Vagina (tissue), 2 donors: ENCODE results near the gene TBL1XR1. TPM values are rescaled to one million over a fixed set of nuclear protein-coding genes. Genes with fewer than 3 reads are reported as not detected.

Experiments
- DNase-seq, 2 donors: peaks; one replicate each; pipeline ENCODE4 v3.0.0-alpha.2; 2017; ENCODE audit errors: extremely low spot score in 2 of 2
- H3K27ac ChIP-seq: fragments of 200-600 bp; sonication (generic); one replicate; pipeline ENCODE4 v1.5.1; 2019
- H3K27me3 ChIP-seq: fragments of 200-600 bp; sonication (generic); one replicate; pipeline ENCODE4 v1.5.1; 2019
- H3K36me3 ChIP-seq, 2 donors: fragments of 200-600 bp; sonication (generic); one replicate each; pipeline ENCODE4 v1.5.1; 2017 to 2019
- H3K4me1 ChIP-seq: fragments of 200-600 bp; sonication (generic); one replicate; pipeline ENCODE4 v1.5.1; 2019
- H3K4me3 ChIP-seq, 2 donors: fragments of 200-600 bp; sonication (generic); 1 replicate in 1 of 2; 2 replicates in 1 of 2; pipeline ENCODE4 v1.5.1; 2016 to 2019
- H3K9me3 ChIP-seq: fragments of 200-600 bp; sonication (generic); one replicate; pipeline ENCODE4 v1.5.1; 2019
- POLR2A ChIP-seq, 2 donors: fragments of 450-650 bp; IDR thresholded peaks; one replicate each; pipeline ENCODE4 v1.6.1; 2017; ENCODE audit warnings: antibody characterized with exemption in 2 of 2, mild to moderate bottlenecking in 2 of 2, moderate library complexity in 2 of 2
- POLR2AphosphoS5 ChIP-seq, 2 donors: sonication (generic); formaldehyde crosslinking; IDR thresholded peaks; one replicate each; pipeline ENCODE4 v1.9.0; 2017; ENCODE audit warnings: antibody characterized with exemption in 2 of 2, mild to moderate bottlenecking in 2 of 2, low read depth in 1 of 2; ENCODE audit not compliant: insufficient read depth in 1 of 2
- intact Hi-C: fragments of 100-400 bp; cut with DNase I; formaldehyde crosslinking; loops from one replicate; pipeline ENCODE4 v1.15.1; 2023
- total RNA-seq: library from RNA; depleted of rRNA; stranded (reverse); fragments of >200 nt; gene quantifications from one replicate; pipeline ENCODE4 v1.2.3, GENCODE V29; 2016
- TF ChIP-seq, protein P1 (sequence below), 3 experiments: fragments of 450-650 bp in 2 of 3; fragments of 200-600 bp in 1 of 3; sonication (generic) in 1 of 3; IDR thresholded peaks; one replicate each; pipeline ENCODE4 v1.5.1; 2017 to 2019; ENCODE audit warnings: antibody characterized with exemption in 3 of 3, mild to moderate bottlenecking in 2 of 3, moderate library complexity in 2 of 3

TBL1XR1 gene
- total RNA-seq, 1 donor from 2014 or later: 80.5 TPM

DNA sequence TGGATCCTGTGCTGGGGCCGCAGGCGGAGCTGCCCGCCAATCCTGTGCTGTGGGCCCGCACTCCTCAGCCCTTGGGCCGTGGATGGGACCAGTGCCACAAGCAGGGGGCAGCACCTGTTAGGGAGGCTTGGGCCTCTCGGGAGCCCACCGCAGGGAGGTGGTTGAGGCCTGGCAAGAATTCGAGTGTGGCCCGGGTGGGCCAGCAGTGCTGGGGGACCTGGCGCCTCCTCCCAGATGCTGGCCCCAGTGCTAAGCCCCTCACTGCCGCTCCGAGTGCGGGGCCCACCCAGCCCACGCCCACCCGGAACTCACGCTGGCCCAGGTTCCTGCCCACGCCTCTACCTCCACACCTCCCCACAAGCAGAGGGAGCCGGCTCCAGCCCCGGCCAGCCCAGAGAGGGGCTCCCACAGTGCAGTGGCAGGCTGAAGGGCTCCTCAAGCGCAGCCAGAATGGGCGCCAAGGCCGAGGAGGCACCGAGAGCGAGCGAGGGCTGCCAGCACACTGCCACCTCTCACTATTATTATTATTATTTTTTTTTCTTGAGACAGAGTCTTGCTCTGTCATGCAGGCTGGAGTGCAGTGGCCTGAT lies 31.4 kb upstream of the TBL1XR1 start:
- no peaks in the 10 kb centered on the region for H3K9me3 ChIP-seq
- H3K27ac ChIP-seq: no peak overlapping the region
- TF ChIP-seq, protein P1, sequence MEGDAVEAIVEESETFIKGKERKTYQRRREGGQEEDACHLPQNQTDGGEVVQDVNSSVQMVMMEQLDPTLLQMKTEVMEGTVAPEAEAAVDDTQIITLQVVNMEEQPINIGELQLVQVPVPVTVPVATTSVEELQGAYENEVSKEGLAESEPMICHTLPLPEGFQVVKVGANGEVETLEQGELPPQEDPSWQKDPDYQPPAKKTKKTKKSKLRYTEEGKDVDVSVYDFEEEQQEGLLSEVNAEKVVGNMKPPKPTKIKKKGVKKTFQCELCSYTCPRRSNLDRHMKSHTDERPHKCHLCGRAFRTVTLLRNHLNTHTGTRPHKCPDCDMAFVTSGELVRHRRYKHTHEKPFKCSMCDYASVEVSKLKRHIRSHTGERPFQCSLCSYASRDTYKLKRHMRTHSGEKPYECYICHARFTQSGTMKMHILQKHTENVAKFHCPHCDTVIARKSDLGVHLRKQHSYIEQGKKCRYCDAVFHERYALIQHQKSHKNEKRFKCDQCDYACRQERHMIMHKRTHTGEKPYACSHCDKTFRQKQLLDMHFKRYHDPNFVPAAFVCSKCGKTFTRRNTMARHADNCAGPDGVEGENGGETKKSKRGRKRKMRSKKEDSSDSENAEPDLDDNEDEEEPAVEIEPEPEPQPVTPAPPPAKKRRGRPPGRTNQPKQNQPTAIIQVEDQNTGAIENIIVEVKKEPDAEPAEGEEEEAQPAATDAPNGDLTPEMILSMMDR (IDR thresholded peaks at IDR 0.05): no peak
- no peak for TF ChIP-seq POLR2A (IDR thresholded peaks at IDR 0.05)
- TF ChIP-seq POLR2AphosphoS5 (IDR thresholded peaks at IDR 0.05; ENCODE audit: insufficient read depth in 1 of 2, low read depth in 1 of 2): no peak
- no peaks in the 10 kb centered on the region for H3K27me3 ChIP-seq
- intact Hi-C loops: no loop called here
- H3K4me1 ChIP-seq: no peaks in the 10 kb centered on the region
- H3K4me3 ChIP-seq: no peak overlapping the region
- peak in 1 of 2 donors; percentile 32 for DNase-seq
- no peaks in the 10 kb centered on the region for H3K36me3 ChIP-seq

DNA sequence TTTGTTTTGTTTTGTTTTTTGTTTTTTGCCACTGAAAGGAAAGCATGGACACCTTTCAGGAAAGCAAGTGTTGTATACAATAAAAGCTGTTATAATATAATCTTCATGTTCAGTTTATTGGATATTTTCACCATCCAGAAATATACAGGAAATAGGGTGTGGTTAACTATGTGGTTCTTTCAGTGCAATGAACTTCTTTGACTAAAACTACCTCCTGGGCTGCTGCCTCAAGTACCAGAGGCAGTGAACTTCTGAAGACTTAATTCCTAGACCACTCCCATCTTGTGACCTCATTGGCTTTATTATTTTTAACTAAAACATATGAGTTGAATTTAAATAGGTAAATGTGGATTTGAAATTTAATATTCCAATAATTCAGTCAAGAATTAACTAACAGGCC lies 27.1 kb upstream of the TBL1XR1 start:
- intact Hi-C loops: no loop called here

DNA sequence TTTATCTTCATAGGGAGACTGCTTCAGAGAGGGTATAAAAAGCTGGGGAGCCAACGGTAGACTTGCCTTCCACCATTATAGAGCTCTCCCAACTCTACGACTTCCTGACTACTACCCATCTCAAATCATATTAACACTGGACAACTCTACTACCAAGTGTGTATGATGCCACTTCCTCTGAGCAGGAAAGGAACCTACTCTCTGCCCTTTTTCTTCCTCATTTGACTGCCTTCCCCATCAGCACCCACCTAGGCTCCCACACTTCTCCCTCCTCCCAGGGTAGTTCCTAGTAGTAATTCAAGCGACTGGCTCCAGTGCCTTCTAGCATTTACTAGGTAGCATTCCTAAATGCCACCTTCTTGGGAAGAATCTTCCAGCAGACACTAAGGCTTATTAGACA lies 24.5 kb upstream of the TBL1XR1 start:
- Histone ChIP-seq H3K36me3 (no peaks in the 10 kb centered on the region), H3K9me3 (no peaks in the 10 kb centered on the region), H3K4me1 (no peaks in the 10 kb centered on the region), H3K27me3 (no peaks in the 10 kb centered on the region), H3K4me3 (no peak overlapping the region), H3K27ac (no peak overlapping the region)
- intact Hi-C loops: no loop called here
- DNase-seq: no peak
- TF ChIP-seq POLR2A (IDR thresholded peaks at IDR 0.05) (no peak), POLR2AphosphoS5 (IDR thresholded peaks at IDR 0.05; ENCODE audit: insufficient read depth in 1 of 2, low read depth in 1 of 2) (no peak)
- TF ChIP-seq, protein P1 (IDR thresholded peaks at IDR 0.05): no peak

More for the DNA sequence above, 27.1 kb upstream of the TBL1XR1 start:
- Histone ChIP-seq H3K4me1 (no peaks in the 10 kb centered on the region), H3K4me3 (no peak overlapping the region), H3K36me3 (no peaks in the 10 kb centered on the region), H3K9me3 (no peaks in the 10 kb centered on the region), H3K27ac (no peak overlapping the region), H3K27me3 (no peaks in the 10 kb centered on the region)
- TF ChIP-seq, protein P1 (IDR thresholded peaks at IDR 0.05): no peak
- TF ChIP-seq POLR2AphosphoS5 (IDR thresholded peaks at IDR 0.05; ENCODE audit: insufficient read depth in 1 of 2, low read depth in 1 of 2): no peak
- no peak for TF ChIP-seq POLR2A (IDR thresholded peaks at IDR 0.05)
- no peak for DNase-seq

DNA sequence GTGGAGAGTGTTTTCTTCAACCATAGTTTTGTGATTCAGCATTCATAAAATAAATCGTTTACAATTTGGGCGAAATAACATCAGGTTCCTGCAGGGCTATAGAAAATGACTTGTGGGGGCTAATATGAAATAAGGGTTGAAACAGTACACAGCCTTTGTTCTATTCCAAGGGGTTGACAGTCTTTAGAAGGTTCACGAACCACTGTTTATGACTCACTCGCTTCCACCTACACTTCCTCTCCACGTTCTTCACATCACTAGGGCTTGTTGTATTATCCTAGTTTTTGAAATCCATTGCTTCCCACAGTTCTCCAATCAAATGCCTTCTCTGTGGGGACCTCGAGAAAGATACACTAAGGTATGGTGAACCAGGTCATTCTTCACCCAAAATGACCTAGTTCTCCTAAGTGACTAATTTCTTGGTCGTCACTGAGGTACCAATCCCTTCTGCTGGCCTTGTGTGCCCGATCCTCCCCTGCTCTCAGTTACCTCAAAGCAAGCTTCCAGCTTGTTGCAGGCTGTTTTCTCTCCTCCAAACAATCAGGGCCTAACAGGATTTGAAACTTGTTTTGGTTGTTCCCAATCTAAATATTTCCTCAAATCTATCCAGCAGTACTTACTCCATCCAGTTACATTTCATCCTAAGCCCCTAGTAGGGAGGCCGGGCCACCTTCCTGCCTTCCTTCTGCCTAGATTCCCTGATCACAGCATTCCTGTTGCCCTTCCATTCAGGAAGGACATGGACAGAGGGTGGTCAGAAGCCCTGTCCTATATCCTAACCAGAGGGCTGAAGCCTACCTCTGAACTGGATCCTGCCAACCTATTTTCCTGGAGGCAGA lies 23.1 kb upstream of the TBL1XR1 start:
- H3K27ac ChIP-seq: no peak overlapping the region

More for the DNA sequence above, 23.1 kb upstream of the TBL1XR1 start:
- H3K4me1 ChIP-seq: no peaks in the 10 kb centered on the region
- intact Hi-C loops: no loop called here
- no peak overlapping the region for H3K4me3 ChIP-seq
- TF ChIP-seq POLR2AphosphoS5 (IDR thresholded peaks at IDR 0.05; ENCODE audit: insufficient read depth in 1 of 2, low read depth in 1 of 2) (no peak), POLR2A (IDR thresholded peaks at IDR 0.05) (no peak)
- TF ChIP-seq, protein P1 (IDR thresholded peaks at IDR 0.05): no peak
- no peak for DNase-seq
- H3K36me3 ChIP-seq: no peaks in the 10 kb centered on the region
- no peaks in the 10 kb centered on the region for H3K27me3 ChIP-seq
- no peaks in the 10 kb centered on the region for H3K9me3 ChIP-seq
